ENCODE data around the gene PLXNA2.

The PLXNA2 gene

DNA sequence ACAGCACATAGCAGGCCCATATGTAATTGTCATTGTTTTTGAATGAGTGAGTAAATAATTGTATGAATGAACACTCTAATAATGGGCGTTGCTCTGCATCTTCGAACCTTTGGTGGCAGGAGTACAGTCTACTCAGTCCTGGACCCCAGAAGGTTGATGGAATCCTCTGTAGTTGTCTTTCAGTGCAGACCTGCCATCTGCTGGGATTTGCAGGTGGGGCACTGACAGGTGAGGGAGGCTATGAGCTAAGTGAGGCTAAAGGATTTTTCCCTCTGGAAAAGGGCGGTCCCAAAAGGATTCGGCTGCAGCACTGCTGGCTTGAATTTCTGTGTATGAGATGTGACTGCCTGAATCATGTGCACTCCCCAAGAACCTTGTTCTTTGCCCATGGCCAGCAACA lies 53.4 kb downstream of the PLXNA2 start:
- TF ChIP-seq FOXP2 (optimal IDR thresholded peaks at IDR 0.05; ENCODE audit: borderline replicate concordance, extremely low read depth, extremely low read length, insufficient read depth) (no peak), TAF1 (IDR thresholded peaks at IDR 0.05; ENCODE audit: borderline replicate concordance, insufficient read depth, low read length) (no peak), POLR2AphosphoS5 (IDR thresholded peaks at IDR 0.05; ENCODE audit: low read depth, low read length) (no peak), SIN3A (IDR thresholded peaks at IDR 0.05; ENCODE audit: borderline replicate concordance, insufficient read depth, low read length) (no peak)
- TF ChIP-seq, protein P1, sequence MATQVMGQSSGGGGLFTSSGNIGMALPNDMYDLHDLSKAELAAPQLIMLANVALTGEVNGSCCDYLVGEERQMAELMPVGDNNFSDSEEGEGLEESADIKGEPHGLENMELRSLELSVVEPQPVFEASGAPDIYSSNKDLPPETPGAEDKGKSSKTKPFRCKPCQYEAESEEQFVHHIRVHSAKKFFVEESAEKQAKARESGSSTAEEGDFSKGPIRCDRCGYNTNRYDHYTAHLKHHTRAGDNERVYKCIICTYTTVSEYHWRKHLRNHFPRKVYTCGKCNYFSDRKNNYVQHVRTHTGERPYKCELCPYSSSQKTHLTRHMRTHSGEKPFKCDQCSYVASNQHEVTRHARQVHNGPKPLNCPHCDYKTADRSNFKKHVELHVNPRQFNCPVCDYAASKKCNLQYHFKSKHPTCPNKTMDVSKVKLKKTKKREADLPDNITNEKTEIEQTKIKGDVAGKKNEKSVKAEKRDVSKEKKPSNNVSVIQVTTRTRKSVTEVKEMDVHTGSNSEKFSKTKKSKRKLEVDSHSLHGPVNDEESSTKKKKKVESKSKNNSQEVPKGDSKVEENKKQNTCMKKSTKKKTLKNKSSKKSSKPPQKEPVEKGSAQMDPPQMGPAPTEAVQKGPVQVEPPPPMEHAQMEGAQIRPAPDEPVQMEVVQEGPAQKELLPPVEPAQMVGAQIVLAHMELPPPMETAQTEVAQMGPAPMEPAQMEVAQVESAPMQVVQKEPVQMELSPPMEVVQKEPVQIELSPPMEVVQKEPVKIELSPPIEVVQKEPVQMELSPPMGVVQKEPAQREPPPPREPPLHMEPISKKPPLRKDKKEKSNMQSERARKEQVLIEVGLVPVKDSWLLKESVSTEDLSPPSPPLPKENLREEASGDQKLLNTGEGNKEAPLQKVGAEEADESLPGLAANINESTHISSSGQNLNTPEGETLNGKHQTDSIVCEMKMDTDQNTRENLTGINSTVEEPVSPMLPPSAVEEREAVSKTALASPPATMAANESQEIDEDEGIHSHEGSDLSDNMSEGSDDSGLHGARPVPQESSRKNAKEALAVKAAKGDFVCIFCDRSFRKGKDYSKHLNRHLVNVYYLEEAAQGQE (IDR thresholded peaks at IDR 0.05; ENCODE audit: insufficient read depth in 1 of 2, low read depth in 2 of 2, low read length in 2 of 2), result no peak

DNA sequence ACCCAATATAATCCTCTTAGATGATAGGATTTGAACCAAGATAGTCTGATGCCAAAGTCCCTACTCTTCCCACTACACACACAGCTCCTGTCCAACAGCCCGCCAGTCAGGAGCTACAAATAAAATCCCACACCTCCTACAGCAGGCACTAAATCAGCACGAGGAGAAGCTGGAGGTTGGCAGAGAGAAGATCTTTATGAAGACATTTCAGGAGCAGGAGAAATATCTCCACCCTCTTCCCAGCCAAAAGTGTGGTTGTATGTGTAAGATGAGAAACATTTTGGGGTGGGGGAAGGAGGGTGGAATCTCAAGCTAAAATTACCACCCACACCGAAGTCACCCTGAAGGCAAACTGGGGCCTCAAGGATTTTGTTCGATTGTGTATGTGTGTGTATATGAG lies 54.5 kb downstream of the PLXNA2 start:
- TF ChIP-seq FOXP2 (optimal IDR thresholded peaks at IDR 0.05; ENCODE audit: borderline replicate concordance, extremely low read depth, extremely low read length, insufficient read depth) (no peak), SIN3A (IDR thresholded peaks at IDR 0.05; ENCODE audit: borderline replicate concordance, insufficient read depth, low read length) (no peak), POLR2AphosphoS5 (IDR thresholded peaks at IDR 0.05; ENCODE audit: low read depth, low read length) (no peak), TAF1 (IDR thresholded peaks at IDR 0.05; ENCODE audit: borderline replicate concordance, insufficient read depth, low read length) (no peak)

DNA sequence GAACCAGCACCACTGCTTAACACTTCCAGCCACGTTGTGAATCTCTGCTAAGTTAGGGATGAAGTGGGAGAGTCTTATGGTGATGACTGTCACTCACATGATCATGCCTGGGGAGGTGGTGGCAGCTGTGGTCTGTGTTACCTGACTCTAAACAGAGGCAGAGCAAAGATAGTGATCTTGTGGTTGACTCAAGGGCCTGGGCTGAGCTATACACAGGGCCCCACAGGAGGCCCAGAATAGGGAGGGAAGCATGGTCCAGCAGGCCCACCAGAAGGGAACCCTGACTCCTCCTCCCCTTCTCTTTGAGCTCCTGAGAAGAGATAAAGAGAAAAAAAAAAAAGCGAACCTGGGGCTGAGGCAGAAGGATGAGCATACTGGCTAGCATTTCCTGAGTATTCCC lies 55.0 kb downstream of the PLXNA2 start:
- TF ChIP-seq FOXP2 (optimal IDR thresholded peaks at IDR 0.05; ENCODE audit: borderline replicate concordance, extremely low read depth, extremely low read length, insufficient read depth), result no peak

DNA sequence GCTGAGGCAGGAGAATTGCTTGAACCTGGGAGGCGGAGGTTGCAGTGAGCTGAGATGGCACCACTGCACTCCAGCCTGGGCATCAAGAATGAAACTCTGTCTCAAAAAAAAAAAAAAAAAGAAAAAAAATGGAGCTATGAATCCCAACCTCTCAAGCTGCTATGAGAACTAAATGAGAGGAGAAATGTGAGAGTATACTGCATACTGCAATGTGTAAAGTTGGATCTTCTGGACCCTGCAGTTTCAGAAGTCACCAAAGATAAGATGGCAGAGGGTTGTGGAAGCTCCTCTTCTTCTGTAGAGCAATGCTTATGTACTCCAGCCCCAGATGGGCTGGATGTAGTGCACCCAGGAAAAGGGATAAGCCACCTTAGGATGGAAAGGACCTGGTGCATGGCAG lies 55.6 kb downstream of the PLXNA2 start:
- TF ChIP-seq, protein P1 (IDR thresholded peaks at IDR 0.05; ENCODE audit: insufficient read depth in 1 of 2, low read depth in 2 of 2, low read length in 2 of 2), result no peak
- TF ChIP-seq POLR2AphosphoS5 (IDR thresholded peaks at IDR 0.05; ENCODE audit: low read depth, low read length) (no peak), TAF1 (IDR thresholded peaks at IDR 0.05; ENCODE audit: borderline replicate concordance, insufficient read depth, low read length) (no peak)

DNA sequence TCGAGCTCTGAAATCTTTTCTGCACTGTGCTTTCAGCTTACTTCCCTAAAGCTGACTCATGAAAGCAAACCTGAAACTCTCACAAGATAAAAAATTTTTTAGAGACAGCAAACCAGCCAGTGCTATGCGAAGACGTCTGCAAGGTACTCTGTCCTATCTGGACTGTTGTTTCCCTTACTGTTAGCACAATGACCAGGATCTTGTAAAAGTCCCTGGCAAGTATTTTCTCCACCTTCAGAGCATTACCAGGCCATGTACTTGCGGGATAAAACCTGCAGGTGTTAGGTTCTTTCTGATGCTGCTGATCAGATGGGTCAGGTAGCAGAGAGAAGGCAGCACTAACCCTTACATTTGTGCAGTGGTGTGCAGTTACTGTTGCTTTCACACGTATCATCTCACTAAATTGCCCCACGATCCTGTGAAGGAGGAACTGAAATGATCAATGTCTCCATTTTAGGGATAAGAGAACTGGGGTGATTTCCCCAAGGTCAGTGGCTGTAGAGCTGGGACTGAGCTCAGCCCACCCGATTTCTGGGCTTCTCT lies 56.6 kb downstream of the PLXNA2 start:
- TF ChIP-seq, protein P1 (IDR thresholded peaks at IDR 0.05; ENCODE audit: insufficient read depth in 1 of 2, low read depth in 2 of 2, low read length in 2 of 2), result no peak
- no peak for TF ChIP-seq FOXP2 (optimal IDR thresholded peaks at IDR 0.05; ENCODE audit: borderline replicate concordance, extremely low read depth, extremely low read length, insufficient read depth)
- TF ChIP-seq POLR2AphosphoS5 (IDR thresholded peaks at IDR 0.05; ENCODE audit: low read depth, low read length), result no peak
- TF ChIP-seq TAF1 (IDR thresholded peaks at IDR 0.05; ENCODE audit: borderline replicate concordance, insufficient read depth, low read length), result no peak
- TF ChIP-seq SIN3A (IDR thresholded peaks at IDR 0.05; ENCODE audit: borderline replicate concordance, insufficient read depth, low read length), result no peak

DNA sequence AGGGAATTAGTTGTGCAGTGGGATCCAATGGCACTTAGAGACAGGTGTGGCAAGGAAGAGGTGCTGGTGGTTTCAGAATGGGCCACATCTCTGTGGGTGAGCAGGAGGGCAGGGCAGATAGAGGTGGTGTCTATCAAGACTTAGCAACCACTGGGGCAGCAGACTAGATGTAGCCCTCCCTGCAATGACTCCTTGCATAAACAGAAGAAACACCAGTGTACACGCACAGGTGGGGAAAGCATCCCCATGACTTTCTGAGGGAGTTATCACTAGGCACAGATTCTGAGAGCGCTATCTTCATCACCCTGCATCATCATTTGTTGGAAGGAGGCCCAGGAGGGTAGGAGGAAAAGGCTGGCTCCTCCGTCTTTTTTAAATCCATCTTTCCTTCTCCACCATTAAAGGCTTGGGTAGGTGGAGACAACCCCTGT lies 58.4 kb downstream of the PLXNA2 start:
- TF ChIP-seq POLR2AphosphoS5 (IDR thresholded peaks at IDR 0.05; ENCODE audit: low read depth, low read length) (no peak), SIN3A (IDR thresholded peaks at IDR 0.05; ENCODE audit: borderline replicate concordance, insufficient read depth, low read length) (no peak), FOXP2 (optimal IDR thresholded peaks at IDR 0.05; ENCODE audit: borderline replicate concordance, extremely low read depth, extremely low read length, insufficient read depth) (no peak), TAF1 (IDR thresholded peaks at IDR 0.05; ENCODE audit: borderline replicate concordance, insufficient read depth, low read length) (no peak)
- TF ChIP-seq, protein P1 (IDR thresholded peaks at IDR 0.05; ENCODE audit: insufficient read depth in 1 of 2, low read depth in 2 of 2, low read length in 2 of 2), result no peak
